GM21825 (cell line): ENCODE measurements around the gene WDR1.

Source experiments
- ATAC-seq: cut with Tn5 transposase; IDR thresholded peaks from one replicate; pipeline ENCODE4 v1.9.1; 2021; ENCODE audit warnings: mild to moderate bottlenecking, moderate library complexity; ENCODE audit not compliant: unreplicated experiment

WDR1 gene

GRCh38 chr4:10047967-10048366 is 68.6 kb downstream of the WDR1 start:
- no peak for ATAC-seq

DNA sequence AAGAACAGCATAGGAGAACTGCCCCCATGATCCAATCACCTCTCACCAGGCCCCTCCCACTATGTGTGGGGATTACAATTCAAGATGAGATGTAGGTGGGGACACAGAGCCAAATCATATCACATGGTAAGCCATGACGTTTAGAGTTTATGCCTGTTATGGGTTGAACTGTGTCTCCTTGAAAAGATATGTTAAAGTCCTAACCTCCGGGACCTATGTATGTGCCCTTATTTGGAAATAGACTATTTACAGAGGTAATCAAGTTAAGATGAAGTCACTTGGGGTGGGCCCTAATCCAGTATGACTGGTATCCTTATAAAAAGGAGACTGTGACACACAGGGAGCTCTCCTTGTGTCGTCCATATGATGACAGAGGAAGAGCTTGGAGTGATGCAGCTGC is 70.1 kb downstream of the WDR1 start:
- ATAC-seq = no peak

- ATAC-seq = no peak
These were observed 71.1 kb downstream of the WDR1 start for GRCh38 chr4:10045481-10045880.

DNA sequence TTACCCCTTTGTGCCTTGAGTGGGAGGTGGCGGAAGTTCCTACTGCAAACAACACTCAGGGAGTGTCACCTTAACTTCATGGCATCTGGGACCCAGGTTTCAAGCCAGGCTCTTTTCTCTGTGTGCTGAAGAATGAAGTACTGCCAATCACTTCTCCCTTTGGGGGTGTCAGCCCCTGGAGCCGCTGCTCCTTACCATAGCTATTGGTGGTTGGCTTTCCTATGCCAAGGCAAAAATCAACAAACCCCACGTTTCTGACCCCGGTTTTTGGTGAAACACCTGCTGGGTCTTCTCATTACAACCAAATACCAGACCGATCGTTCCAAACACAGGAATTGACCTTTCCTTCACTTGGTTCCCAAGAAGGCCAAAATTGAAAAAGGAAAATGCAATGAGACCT is 75.6 kb downstream of the WDR1 start:
- no peak for ATAC-seq

- no peak for ATAC-seq
These were observed 76.3 kb downstream of the WDR1 start for GRCh38 chr4:10040049-10040892.

DNA sequence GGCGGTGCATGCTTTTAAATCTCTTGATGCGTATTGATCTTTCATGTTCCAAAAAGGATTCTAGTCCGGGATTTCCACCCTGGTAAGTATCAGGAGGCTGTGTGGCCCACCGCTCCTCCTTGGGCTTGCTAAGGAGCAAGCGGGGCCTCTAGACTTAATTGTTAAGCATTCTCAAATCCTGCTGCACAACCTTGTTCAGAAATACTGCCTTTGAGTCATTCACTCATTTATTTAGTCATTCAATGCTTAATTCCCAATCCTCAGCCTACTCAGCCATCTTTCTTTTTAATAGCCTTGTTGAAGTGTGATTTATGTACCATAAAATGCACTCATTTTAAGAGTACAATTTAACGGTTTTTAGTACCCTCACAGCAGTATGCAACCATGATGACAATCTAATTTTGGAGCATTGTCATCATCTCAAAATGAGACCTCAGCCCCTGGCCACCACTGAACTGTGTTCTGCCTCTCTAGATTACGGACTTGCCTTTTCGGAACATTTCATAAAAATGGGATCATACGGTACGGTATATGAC is 79.7 kb downstream of the WDR1 start:
- ATAC-seq = no peak

GRCh38 chr4:10035130-10035529 is 81.5 kb downstream of the WDR1 start:
- ATAC-seq = no peak

DNA sequence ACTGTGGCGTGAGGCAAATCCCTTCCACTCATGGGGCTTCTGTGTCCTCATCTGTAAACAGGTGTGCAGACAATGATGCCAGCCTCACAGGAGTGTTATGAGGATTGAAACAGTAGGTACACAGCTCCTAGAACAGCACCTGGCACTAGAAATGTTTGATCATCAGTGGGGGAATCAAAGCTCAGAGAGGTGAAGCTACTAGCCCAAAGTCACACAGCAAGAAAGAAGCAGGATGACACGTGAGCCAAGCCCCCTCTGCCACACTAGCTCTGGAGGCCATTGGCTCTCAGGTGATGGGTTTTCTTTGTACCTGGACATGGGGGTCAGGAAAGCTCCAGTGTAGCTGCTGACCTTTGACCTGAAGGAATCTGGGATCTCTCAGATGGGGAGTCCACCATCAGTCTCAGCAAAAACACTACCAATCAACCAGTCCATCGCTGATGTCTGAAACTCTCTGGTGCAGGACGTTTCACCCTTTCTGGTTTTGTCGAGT is 81.9 kb downstream of the WDR1 start:
- ATAC-seq = no peak

GRCh38 chr4:10034136-10034535 is 82.5 kb downstream of the WDR1 start:
- ATAC-seq = no peak

- no peak for ATAC-seq
These were observed 83.3 kb downstream of the WDR1 start for GRCh38 chr4:10033191-10033881.

DNA sequence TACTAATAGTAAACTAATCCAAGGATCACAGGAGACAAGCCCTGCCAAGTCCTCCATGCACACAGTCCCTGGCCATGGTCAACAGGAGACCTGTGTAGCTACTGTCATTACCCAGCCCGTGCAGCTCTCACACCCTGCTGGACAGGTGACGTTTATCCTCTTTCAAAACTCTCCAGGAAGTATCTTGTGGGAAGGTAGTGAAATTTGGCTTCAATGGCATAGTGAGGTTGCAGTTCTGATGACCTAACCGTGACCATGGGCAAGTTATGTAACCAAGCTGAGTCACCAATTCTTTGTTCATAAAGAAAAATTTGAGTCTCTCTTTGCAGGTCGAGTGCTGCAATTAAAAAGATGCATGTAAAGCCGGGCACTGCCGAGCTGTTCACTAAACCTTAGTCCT is 84.0 kb downstream of the WDR1 start:
- ATAC-seq = no peak

DNA sequence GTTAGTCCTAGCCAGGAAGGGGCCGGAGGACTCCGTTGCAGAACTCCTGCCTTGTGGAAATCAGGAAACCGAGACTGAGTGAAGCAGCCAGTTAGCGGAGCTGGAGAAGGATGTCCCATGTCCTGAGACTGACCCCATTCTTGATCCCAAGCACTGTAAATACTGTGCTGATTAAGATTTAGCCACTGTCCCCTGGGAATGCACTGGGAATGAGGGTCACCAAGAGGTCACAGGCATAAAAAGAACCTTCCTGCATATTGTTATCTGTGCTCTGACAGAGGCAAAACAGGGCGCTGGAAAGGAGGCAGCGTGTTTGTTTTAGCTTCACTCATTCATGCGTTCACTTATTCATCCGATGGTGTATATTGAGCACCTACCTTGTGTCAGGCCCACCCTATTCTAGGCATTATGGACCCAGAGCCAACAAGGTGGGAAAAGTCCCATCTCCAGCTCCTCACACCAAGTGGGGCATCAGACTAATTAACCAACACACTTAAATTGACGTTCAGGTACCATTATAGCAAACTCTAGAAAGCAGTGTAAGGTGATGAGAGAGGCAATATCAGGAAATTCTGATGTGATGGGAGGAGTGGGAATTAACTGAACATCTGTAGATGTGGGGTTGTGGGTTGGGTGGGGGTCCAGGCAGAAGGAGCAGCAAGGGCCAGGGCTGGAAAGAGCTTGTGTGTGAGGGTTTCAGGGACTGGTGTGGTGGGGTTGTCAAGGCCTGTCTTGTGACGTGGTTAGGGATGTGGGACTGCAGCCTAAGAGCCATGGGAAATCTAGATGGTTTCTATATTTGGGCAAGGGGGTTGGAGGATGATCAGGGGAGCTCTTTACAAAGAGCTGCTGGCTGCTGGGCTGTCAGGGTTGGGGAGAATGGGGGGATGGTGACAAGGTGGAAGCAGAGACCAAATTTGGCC is 84.7 kb downstream of the WDR1 start:
- ATAC-seq = no peak

GRCh38 chr4:10030972-10031667 is 85.5 kb downstream of the WDR1 start:
- no peak for ATAC-seq

DNA sequence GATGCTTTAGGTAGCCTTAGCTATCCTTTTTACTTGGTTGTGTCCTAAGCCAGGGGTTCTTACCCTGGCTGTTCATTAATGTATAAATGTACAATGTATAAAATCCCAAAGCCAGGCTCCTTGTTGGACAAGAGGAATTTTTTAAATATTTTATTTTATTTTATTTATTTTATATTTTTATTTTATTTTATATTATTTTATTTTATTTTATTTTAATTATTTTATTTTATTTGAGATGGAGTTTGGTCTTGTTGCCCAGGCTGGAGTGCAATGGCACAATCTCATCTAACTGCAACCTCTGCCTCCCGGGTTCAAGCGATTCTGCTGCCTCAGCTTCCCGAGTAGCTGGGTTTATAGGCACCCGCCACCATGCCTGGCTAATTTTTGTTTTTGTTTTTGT is 87.2 kb downstream of the WDR1 start:
- ATAC-seq = no peak

GRCh38 chr4:10028910-10029309 is 87.7 kb downstream of the WDR1 start:
- no peak for ATAC-seq

GRCh38 chr4:10026485-10026884 is 90.1 kb downstream of the WDR1 start:
- no peak for ATAC-seq

- no peak for ATAC-seq
These were observed 91.3 kb downstream of the WDR1 start for GRCh38 chr4:10025230-10025806.
